ENCODE measurements around the gene MICB.
"Not testable (repeated sequence)": the region's sequence is repeated elsewhere in the genome, so short reads cannot be mapped to it uniquely, and the experiment has no call there.

MICB gene

DNA sequence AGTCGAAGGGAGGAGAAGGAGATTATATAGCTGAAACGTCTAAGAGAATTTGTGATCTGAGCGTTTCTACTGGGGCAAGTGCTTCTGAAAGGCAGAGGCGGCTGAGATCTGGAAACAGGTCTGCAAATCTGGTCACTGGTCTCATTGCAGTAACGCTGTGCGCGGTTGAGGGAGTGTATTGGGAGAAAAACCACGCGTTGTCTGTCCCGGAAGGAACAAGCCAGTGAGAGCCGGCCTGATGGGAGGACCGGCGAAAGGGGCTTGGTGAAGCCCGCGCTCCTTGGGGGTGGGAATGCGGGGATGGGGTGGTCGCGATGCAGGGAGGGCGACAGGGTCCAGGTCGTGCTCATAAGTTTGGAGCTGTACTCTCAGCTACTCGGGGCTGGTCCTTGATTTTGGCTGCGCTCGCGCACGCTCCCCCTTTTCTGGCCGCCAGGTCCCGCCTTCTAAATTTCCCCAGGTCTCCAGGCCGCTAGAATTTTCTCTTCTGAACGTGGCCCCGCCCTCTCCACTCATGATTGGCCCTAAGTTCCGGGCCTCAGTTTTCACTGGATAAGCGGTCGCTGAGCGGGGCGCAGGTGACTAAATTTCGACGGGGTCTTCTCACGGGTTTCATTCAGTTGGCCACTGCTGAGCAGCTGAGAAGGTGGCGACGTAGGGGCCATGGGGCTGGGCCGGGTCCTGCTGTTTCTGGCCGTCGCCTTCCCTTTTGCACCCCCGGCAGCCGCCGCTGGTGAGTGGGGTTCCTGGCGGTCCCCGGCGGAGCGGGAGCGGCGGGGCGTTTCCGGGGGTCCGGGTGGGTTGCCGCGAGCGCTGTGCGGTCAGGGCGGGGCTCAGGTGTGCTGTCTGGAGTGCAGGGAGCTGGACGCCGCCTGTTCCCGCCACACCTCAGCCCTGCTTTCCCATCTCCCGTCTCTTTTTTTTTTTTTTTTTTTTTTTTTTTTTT lies at the start of gene MICB:
Gene MICB, plus strand, starts transcription at position 615 of the 946 bp plus-strand sequence. Its CDS starts 49 bp downstream, at position 664.
- DNase-seq (ENCODE audit: low read depth in 3 of 3): peak; percentile 72 to 88 (median 84)

GRCh38 chr6:31450751-31451150 lies 47.2 kb upstream of the MICB start:
- DNase-seq (ENCODE audit: low read depth in 3 of 3): no peak

- no peak for DNase-seq (ENCODE audit: low read depth in 3 of 3)
Observed at GRCh38 chr6:31452859-31453258, 45.1 kb upstream of the MICB start.

- DNase-seq (ENCODE audit: low read depth in 3 of 3): no peak
Observed at GRCh38 chr6:31453259-31453658, 44.7 kb upstream of the MICB start.

DNA sequence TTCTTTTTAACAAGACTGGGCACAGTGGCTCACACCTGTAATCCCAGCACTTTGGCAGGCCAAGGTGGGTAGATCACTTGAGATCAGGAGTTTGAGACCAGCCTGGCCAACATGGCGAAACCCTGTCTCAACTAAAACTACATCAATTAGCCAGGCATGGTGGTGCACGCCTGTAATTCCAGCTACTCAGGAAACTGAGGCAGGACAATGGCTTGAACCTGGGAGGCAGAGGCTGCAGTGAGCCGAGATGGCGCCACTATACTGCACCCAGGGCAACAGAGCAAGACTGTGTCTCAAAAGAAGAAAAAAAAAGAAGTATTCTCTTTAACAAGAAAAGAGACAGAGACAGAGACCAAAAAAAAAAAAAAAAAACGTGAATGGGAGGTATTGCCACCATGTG lies 38.1 kb upstream of the MICB start:
- not testable (repeated sequence) for DNase-seq (ENCODE audit: low read depth in 3 of 3)

DNA sequence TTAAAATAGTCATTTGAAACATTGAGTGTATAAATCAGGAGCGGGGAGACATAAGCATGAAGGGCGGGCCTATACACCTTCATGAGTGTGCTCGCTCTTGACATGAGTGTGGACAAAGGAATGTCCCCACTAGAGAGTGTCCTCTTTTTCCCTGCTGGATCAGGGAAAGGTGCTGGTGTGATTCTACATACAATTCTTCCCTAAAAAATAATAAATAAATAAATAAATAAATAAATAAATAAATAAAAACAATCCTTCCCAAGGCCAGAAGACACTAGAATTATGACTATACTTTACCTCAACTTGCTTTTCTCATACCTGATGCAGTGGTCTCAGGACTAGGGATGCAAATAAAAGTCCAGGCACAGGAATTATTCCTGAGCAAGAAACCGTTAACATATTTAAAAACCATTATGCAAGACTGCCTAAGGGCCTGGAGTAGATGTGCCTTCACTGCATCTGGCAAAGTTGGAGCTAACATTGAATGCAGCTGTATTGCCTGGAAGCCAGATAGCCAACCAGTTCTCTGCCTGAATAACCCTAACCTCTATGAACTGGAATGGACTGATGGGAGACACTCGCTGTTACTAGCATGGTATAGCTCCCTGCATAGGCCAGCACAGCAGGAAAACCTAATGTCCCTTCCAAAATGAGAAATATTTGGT lies 37.5 kb upstream of the MICB start:
- no peak for DNase-seq (ENCODE audit: low read depth in 3 of 3)

GRCh38 chr6:31462026-31462963 lies 35.6 kb upstream of the MICB start:
- DNase-seq (ENCODE audit: low read depth in 3 of 3): no peak

DNA sequence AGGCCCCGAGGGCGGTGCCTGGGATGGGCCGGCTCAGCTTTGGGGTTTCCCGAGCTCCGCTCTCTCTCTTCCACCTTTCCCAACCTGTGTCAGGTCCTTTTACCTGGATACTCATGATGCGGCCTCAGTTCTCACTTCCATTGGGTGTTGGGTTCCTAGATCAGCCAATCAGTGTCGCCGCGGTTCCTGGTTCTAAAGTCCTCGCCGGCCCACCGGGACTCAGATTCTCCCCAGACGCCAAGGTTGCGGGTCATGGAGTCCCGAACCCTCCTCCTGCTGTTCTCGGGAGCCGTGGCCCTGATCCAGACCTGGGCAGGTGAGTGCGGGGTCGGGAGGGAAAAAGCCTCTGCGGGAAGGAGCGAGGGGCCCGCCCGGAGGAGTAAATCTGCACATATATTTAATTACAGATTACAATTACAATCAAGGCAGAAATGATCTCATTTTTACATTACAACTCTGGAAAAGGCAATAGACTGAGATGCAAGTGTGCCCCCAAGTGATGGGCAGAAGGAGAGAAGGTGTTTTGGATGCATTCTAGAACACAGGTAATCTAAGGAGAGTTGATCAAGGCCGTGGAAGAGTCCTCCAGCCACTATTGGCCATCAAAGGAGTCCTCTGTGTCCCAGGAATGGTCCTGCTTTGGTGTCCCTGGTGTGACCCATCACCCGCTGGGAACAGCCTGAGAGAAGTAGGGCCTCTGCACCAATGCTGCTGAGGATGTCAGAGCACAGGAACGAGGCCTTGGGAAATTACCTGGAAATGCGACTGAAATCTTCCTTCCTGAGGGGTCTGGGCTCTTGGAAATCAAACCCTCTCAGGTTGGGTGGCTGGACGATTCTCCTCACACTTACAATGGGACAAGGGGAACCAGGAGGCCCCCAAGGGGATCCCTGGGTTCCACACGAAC lies 34.7 kb upstream of the MICB start:
- DNase-seq (ENCODE audit: low read depth in 3 of 3): peak; percentile 77 to 90 (median 87)

DNA sequence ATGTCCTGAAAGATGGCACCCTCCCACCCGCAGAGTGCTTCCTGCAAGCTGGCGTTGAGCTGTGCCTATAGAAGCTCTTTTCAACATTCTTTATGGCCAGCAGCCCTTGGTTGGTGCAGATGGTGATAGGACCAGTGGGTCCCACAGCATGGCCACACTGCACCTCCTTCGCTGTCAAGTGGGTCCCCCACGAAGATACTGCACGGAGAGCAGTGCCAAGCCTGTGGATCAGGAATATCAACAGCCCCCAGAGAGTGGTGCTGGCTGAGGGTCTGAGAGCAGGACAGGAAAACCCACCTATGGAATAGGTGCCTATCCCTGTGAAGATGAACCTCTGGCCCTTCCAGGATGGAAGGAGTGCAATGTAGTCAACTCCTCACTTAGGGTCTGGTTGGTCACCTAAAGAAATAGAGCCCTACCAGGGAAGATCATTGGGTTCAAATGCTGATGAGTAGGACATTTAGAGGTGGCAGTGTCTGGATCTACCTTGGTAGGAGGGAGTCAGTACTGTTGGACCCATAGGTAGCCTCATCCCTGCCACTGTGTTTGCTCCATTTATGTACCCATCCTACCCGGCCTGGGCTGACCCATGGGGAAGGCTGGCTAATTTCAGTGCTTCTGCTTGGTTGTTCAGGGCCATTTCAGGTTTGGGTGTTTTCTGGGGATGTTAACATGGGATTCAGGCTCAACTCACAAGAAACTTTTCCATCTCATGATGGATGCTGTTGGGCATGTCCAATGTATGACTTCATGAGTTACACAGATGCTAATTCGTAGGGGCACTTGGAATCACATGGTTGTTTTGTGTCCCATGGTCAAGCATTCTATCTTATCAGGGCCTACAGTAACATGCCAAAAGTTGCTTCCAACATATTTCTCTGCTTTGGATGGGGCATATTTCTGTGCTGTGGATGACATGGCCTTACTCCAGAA lies 33.4 kb upstream of the MICB start:
- DNase-seq (ENCODE audit: low read depth in 3 of 3): no peak

DNA sequence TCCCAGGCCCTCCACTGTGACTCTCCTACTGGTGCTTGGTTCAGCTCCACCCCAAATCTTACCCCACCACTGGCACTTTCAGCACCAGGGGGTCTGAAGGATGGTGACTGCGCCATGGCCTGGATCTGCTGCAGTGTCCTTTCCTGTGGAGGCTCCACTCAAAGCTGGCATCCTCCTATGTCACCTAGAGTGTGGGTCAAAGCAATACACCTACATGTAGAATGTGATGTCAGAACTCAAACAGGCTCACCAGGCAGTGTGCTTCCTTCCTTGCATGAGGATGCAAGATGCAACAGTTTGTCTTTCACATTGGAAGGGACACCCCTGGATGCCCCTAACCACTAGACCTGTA lies 32.8 kb upstream of the MICB start:
- no peak for DNase-seq (ENCODE audit: low read depth in 3 of 3)

GRCh38 chr6:31465718-31466117 lies 32.2 kb upstream of the MICB start:
- DNase-seq (ENCODE audit: low read depth in 3 of 3): no peak

- DNase-seq (ENCODE audit: low read depth in 3 of 3): no peak
Observed at GRCh38 chr6:31466466-31466865, 31.5 kb upstream of the MICB start.

- no peak for DNase-seq (ENCODE audit: low read depth in 3 of 3)
Observed at GRCh38 chr6:31467151-31467550, 30.8 kb upstream of the MICB start.

DNA sequence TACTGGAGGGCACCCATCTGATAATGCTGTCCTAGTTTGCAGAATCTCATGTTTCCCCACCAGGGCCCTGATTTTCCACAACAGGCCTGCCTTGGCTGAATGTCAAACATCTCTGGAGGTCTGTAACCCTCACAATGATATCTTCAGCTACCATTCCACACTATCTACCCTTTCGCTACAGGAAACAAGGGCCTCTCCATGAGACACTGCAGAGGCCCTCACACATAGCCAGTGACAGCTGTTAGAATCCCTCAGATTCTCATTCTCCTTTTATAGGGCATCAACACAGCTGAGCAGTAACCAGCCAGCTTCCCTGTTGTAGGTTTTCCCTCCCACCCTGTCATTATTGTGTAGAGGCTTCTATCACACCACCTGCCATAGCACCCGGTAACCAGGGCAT lies 29.6 kb upstream of the MICB start:
- no peak for DNase-seq (ENCODE audit: low read depth in 3 of 3)

DNA sequence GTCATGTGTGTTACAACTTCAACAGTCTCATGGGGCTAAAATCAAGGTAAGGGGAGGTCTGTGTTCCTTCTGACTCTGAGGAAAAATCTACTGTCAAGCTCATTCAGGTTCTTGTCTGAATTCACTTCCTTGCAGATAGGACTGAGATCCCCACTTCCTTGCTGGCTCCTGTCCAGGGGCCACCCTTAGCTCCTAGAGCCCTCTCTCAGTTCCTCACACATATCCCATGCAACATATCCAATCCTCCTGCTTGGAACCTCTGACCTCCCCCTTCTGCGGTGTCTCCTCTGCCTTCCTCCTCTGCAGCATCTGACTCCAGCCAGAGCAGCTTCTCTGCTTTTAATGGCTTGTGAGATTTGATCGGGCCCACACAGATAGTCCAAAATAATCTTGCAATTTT lies 27.1 kb upstream of the MICB start:
- no peak for DNase-seq (ENCODE audit: low read depth in 3 of 3)

- no peak for DNase-seq (ENCODE audit: low read depth in 3 of 3)
Observed at GRCh38 chr6:31471711-31472110, 26.2 kb upstream of the MICB start.

GRCh38 chr6:31472259-31472658 lies 25.7 kb upstream of the MICB start:
- DNase-seq (ENCODE audit: low read depth in 3 of 3): no peak

- no peak for DNase-seq (ENCODE audit: low read depth in 3 of 3)
Observed at GRCh38 chr6:31473244-31473643, 24.7 kb upstream of the MICB start.

DNA sequence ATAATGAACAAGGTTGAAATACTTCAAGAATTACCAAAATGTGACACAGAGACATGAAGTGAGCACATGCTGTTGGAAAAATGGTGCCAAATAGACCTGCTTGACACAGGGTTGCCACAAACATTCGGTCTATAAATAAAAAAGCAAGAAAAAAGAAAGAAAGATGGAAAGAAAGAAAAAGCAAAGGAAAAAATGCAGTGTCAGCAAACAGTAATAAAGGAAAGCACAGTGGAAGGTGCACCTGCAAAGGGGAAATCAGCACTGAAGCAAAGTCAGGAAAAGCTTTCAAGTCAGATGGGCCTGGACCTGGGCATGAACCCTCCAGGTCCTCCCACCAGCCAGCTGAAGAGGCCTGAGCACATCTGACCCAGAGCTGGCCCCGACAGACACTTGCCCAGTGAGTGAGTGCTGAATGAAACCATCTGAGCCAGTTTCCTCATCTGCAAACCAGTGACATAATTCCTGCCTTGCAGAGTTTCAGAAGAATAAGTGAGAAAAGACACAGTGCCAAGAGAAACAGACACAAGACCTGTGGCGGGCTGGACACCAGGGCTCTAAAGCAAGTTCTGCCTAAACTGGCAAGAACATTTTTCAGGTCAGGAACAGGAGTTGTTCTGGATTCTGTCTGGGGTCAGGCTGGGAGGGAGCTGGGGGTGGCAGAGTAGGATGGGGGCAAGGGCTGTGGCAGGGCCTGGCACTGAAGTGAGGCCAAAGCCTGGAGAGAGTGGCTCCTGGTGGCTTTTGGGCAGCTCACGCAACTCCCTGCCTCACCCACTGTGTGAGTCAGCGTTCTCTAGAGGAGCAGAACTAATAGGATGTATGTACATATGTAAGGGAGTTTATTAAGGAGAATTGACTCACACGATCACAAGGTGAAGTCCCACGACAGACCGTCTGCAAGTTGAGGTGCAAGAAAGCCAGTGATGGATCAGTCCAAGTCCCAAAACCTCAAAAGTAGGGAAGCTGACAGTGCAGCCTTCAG lies 23.9 kb upstream of the MICB start:
- no peak for DNase-seq (ENCODE audit: low read depth in 3 of 3)
